HG03159 (cell line): Measurements from ENCODE around the gene PIAS4.
"Not testable (repeated sequence)": the region's sequence is repeated elsewhere in the genome, so short reads cannot be mapped to it uniquely, and the experiment has no call there.

Experiments used
- ATAC-seq: cut with Tn5 transposase; IDR thresholded peaks from one replicate; pipeline ENCODE4 v1.9.1; 2021; ENCODE audit warnings: mild to moderate bottlenecking, moderate library complexity; ENCODE audit not compliant: unreplicated experiment

Gene PIAS4

DNA sequence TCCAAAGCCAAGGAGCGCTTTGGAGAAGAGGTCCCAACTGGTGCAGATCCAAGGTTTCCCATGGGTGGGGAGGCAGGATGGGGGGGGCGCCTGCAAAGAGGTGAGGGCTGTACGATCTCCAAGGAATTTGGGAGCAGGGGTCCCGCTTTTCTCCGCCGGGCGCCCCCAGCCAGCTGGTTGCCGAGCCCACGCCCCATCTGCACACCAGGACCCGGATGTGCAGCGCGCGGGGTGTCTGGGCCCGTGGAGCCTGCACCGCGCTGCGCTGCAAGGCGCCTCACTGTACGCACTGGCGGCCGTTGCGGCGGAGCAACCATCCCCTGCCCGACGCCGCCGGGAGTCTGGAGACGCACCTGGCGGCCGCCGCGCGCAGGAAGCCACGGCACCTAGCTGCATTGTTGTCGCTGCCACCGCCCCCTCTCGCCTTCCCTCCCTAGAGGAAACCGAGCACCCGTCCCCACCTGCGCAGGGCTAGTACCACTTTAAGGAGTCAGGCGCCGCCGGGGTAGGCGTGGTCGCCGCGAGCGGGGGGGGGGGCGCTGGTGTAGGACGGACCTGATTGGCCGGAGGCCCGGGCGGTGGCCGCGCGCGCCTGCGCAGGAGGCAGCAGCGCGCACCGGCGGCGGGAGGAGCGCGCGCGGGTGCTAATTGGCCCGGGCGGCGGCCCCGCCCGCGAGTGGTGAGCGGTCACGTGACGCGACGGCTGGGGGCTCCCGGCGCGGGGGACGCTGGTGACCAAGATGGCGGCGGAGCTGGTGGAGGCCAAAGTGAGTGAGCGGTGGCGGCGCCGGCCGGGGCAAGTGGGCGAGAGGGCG, at the start of gene PIAS4:
PIAS4 (plus strand) TSS at position 716 of the 815 bp plus-strand sequence; CDS start at position 741, 25 bp downstream.
- ATAC-seq, result peak; percentile 81

- ATAC-seq, result no peak
Measured at GRCh38 chr19:3958836-3959765, 48.4 kb upstream of the PIAS4 start.

- ATAC-seq, result no peak
Measured at GRCh38 chr19:3959766-3960131, 47.8 kb upstream of the PIAS4 start.

DNA sequence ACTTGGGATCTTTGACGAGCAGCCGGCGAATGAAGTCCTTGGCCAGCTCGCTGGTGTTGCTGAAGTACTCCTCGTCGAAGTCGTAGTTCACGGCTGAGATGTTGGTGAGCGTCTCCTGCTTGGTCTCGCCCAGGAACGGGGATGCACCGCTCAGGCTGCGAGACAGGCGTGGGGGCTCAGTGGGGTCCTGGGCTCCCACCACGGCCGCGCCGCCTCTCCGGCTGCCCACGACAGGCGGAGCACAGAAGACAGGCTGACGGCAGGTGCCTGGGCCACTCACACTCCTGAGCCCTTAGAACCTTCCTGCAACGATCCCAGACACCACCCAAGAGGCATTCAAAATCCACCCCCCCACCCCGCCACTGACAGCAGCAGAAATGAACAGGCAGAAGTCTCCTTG, 46.5 kb upstream of the PIAS4 start:
- ATAC-seq, result no peak

- no peak for ATAC-seq
Measured at GRCh38 chr19:3963458-3964255, 43.9 kb upstream of the PIAS4 start.

DNA sequence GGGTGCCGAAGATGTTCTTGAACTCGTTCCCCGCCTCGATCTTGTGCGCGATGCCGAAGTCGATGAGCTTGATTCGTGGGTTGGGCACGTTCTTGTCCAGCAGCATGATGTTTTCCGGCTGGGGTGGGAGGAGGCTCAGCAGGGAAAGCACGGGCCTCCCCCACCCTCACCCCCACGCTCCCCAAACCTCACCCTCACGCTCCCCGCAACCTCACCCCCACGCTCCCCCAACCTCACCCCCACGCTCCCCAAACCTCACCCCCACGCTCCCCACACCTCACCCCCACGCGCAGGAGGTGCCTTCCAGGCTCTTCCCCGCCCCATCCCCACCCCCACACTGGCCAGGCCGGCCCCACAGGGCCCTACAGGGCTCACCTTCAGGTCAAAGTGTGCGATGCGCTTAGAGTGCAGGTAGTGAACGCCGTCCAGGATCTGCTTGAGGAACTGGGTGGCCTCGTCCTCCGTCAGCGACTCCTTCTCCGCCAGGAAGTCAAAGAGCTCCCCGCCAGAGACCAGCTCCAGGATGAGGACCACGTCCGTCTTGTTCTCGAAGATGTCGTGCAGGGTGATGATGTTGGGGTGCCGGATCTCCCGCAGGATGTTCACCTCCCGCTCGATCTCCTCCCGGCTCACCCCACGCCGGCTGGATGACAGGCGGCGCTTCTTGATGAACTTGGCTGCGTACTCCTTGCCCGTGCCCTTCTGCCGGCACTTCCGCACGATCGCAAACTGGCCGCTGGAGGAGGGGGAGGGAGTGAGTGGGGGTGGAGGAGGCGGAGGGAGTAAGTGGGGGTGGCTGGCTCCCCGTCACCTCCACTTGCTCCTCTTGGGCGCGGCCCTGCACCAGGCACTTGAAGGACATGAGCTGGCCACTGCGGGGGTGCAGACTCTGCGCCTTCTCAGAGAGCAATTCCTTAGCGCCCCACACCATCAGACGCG, 43.0 kb upstream of the PIAS4 start:
- ATAC-seq, result no peak

DNA sequence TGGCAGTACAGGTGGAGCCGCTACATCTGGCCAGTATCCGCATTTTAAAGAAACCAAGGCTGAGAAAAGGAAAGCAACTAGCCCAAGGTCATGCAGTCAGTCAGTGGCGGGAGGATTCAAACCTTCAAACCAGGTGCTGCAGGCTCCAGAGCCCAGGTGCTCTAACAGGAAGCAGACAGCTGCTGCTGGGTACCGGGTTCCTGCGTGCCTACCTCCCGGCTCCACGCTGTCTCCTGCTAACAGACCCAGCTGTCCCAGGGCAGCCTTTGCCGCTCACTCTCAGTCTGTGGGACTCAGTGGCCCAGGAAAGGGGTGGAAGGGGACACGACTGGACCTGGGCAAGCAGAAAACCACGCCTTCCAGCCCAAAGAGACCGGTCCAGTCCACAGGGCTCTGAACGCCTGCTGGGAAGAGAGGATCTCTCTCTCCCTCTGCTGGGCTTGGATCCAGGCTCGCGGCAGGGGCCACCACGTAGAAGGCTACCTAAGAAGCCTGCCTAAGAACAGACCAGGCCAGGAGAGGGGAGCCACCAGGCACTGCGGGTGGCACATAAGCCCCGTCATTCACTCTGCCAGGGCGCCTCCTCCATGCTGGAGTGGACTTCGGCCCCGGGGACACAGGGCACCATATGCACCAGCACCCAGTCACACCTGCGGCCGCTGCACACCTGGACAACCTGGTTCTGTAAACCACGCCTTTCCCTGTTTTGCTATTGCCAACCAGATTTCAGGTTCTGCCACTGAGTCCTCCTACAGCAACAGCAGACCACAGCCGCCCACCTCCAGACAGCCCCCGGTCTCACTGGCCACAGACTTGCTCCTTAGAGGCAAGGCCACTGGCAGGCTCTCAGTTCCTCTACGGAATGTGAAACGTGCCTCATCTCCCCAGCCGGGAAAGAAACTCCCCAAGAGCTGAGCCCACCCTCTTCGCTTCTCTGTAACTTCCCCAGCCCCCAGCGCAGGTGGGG, 41.2 kb upstream of the PIAS4 start:
- ATAC-seq, result no peak

DNA sequence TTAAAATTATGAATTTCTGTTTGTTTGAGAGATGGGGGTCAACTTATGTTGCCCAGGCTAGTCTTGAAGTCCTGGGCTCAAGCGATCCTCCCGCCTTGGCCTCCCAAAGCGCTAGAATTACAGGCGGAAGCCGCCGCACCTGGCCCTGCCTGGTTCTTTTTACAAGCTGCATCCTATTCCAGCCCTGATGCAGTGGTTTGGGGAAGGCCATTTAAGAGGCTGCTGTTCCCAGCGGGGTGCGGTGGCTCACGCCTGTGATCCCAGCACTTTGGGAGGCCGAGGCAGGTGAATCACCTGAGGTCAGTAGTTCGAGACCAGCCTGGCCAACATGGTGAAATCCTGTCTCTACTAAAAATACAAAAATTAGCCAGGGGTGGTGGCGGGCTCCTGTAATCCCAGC, 39.6 kb upstream of the PIAS4 start:
- ATAC-seq, result not testable (repeated sequence)

DNA sequence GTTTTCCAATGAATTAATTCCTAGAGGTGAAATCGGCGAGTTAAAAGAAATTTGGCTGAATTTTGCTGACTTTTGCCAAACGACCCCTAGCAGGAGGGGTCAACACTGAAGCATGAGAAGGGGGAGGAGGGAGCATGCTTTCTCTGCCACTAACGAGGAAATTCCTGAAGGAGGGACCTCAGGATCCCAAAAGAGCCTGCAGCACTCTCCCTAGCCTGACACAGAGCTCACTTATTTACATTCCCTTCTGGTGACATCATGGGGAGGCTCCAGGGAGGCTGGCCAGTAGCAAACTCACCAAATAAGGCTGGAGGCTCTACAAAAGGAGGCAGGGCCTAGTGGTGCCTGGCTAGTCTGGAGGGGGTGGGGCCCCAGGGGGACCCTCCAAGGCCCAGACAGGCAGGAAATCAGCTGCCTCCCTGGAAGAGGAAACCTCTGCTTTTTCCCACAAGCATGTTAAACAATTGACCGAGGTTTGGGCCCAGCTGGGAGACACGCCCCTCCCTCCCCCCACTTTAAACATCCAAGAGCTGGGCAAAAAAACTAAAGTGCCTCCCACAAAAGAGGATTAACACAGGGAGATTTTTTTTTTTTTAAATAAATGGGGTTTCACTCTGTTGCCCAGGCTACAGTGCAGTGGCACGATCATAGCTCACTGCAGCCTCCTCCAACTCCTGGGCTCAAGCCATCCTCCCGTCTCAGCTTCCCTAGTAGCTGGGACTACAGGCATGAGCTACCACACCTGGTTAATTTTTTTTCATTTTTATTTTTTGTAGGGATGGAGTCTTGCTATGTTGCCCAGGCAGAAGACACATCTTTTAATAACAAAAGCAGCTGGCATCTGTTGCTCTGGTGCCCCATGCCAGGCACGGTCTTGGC, 38.7 kb upstream of the PIAS4 start:
- ATAC-seq, result no peak

DNA sequence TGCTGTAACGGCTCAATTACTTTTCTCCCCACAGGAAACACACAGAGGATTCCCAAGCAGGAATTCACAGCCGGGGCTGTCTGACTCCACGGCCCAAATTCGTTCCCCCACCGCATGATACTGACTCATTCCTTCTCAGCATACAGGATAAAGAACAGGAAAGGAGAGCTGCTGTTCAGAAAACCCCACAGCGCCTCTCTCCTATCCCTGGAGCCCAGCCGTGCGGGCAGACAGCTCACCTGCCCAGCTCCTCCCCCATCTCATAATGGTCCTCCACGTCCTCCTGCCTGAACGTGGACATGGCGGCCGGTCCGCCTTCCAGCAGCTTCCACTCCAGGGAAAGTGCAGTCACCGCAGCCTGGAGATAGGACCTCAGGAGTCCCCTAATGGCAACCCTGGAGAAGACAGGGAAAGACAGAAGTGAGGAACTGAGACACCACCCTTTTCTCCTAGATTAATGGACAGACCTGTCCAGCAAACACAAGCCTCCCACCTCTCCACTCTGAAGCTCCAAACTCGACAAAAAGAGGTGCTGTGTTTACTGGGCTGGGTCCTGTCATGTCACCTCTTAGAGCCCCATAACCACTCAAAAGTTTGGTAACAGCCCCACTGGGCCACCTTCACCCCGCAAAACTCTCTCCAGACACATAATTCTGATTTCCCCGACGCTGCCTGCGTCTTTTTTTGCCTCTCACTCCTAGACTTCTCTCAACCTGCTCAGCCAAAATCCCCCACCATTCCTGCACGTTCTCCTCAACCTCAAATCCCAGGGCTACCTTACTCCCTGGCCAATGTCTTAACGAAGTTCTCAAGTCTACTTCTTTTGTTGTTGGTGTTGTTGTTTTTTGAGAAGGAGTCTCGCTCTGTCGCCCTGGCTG, 37.9 kb upstream of the PIAS4 start:
- ATAC-seq, result no peak

DNA sequence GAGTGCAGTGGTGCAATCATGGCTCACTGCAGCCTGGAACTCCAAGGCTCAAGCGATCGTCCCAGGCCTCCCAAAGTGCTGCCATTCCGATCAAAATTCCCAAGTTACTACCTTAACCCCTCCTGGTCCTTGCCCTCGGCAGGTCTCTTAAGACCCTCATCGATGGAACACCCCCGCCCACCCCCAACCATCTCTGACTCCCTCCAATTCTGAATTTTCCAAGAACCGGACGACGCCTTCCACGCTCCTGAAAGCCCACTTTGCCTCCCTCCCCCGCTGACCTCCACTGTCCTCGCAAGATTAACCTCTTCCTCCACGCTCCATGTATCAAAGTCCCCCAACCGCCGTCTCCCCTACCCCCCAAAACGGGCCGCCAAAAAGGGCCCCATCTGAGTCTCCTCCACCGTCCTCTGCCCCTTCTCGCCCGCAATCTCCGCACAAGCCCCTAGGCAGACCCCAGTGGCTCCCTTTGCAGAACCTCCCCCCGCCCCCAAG, 37.2 kb upstream of the PIAS4 start:
- ATAC-seq, result no peak

DNA sequence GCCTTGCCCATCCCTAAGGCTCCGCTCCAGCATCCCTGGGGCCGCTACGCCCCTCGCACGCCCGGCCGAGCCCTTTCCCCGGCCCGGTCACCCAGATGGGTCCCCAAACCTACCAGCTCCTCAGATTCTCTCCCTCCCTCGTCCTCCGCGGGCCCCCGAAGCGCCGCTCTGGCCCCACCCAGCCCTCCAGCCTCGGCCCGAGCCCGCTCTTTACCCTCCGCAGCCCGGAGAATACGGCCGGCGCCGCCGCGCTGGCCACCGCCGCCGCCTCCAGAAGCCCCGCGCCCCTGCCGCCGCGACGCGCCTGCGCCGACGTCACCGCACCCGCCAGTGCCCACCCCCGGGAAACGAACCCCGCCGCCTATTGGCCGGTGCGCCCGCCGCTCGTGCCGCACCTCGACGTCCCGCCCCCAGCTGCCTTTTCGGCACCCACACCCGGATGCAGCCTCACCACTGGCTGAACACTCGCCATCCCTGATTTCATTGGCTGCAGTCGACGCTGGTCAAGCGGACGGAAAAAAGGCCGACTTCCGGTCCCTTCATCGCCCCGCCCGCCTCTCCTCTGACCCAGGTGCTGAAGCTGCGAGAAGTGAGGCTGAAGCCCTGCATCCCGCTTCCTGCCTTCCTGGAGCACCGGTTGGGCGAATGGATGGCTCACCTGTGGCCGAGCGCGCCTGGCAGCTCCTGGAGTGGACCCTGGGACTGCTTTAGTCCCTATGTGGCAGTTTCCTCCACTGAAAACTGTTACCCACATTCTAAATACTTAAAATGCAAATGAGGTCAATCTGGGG, 36.5 kb upstream of the PIAS4 start, which contains the start of gene DAPK3:
DAPK3 (minus strand) TSS at position 292 of the 791 bp plus-strand sequence. CDS start 1,364 bp downstream, outside the sequence.
- peak; percentile 91 for ATAC-seq

DNA sequence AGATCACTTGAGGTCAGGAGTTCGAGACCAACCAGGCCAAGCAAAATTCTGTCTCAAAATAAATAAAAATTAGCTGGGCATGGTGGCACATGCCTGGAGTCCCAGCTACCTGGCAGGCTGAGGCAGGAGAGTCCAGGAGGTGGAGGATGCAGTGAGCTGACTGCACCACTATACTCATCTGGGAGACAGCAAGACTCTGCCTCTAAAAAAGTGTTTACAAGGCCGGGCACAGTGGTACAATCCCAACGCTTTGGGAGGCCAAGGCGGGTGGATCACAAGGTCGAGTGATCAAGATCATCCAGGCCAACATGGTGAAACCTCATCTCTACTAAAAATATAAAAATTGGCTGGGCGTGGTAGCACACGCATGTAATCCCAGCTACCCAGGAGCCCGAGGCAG, 32.4 kb upstream of the PIAS4 start:
- ATAC-seq, result no peak

GRCh38 chr19:3975637-3976087, 31.9 kb upstream of the PIAS4 start:
- no peak for ATAC-seq

DNA sequence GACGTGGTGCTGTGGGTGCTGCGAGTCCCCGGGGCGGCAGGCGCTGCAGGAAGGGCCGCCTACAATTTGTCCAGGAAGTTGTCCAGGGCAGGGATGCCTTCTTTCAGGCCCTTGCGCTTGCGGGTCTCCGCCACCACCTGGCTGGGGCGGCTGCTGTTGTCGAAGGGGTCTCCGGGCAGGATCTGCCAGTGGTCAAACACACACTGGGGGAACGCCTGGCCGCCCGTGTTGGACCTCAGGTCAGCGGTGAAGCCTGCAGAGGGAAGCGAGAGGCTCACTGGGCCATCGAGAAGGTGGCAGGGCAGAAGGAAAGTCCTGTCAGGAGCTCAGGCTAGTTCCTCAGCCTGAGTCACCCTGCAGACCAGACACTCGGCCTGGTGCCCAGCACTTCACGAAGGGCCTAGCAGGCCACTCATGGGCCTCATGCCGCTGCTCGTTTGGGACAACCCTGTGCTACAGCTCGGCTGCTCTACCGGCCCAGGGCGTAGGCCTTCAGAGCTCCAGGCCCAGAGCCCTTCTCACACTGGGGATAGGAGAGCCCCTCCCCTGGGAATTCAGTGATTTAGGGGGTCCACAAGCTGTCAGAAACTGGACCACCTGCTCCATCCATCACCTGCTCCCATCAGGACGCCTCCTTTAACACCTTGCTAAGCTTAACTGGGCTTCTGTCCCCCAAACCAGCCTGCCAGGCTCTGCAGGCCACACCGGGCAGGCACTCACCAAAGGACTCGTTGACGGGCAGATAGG, 30.9 kb upstream of the PIAS4 start:
- ATAC-seq, result no peak
